ENCODE data around the gene SLC37A2. TPM values are rescaled to one million over a fixed set of nuclear protein-coding genes. Genes with fewer than 3 reads are reported as not detected.
A peak's percentile ranks its signal among the peaks of the same experiment; 100 is the strongest.

The SLC37A2 gene
- total and polyA plus RNA-seq, 2 experiments from 2014 or later: 0.98 to 1.0 TPM

- Histone ChIP-seq H3K36me3 (no peaks in the 10 kb centered on the region), H3K9me3 (ENCODE audit: low read depth) (no peaks in the 10 kb centered on the region), H3K27me3 (no peaks in the 10 kb centered on the region), H3K4me1 (ENCODE audit: low read depth) (peaks cover 4% of the 10 kb centered on the region), H3K27ac (no peak overlapping the region), H3K4me3 (no peak overlapping the region)
- TF ChIP-seq, protein P1, sequence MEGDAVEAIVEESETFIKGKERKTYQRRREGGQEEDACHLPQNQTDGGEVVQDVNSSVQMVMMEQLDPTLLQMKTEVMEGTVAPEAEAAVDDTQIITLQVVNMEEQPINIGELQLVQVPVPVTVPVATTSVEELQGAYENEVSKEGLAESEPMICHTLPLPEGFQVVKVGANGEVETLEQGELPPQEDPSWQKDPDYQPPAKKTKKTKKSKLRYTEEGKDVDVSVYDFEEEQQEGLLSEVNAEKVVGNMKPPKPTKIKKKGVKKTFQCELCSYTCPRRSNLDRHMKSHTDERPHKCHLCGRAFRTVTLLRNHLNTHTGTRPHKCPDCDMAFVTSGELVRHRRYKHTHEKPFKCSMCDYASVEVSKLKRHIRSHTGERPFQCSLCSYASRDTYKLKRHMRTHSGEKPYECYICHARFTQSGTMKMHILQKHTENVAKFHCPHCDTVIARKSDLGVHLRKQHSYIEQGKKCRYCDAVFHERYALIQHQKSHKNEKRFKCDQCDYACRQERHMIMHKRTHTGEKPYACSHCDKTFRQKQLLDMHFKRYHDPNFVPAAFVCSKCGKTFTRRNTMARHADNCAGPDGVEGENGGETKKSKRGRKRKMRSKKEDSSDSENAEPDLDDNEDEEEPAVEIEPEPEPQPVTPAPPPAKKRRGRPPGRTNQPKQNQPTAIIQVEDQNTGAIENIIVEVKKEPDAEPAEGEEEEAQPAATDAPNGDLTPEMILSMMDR (IDR thresholded peaks at IDR 0.05; ENCODE audit: low read depth, low read length): no peak
- no peak for DNase-seq (ENCODE audit: low read depth in 1 of 2, low spot score in 1 of 2)
Observed at GRCh38 chr11:125108469-125108868, 45.4 kb downstream of the SLC37A2 start.

GRCh38 chr11:125110506-125110905 is 47.4 kb downstream of the SLC37A2 start:
- H3K36me3 ChIP-seq: no peaks in the 10 kb centered on the region
- DNase-seq (ENCODE audit: low read depth in 1 of 2, low spot score in 1 of 2): no peak
- H3K9me3 ChIP-seq (ENCODE audit: low read depth): no peaks in the 10 kb centered on the region
- H3K27me3 ChIP-seq: no peaks in the 10 kb centered on the region
- peak overlapping the region; percentile 68 for H3K27ac ChIP-seq
- H3K4me1 ChIP-seq (ENCODE audit: low read depth): peaks cover 4% of the 10 kb centered on the region
- H3K4me3 ChIP-seq: peak overlapping the region; percentile 57
- TF ChIP-seq, protein P1 (IDR thresholded peaks at IDR 0.05; ENCODE audit: low read depth, low read length): no peak

GRCh38 chr11:125111001-125111342 is 47.9 kb downstream of the SLC37A2 start:
- Histone ChIP-seq H3K4me1 (ENCODE audit: low read depth) (peaks cover 4% of the 10 kb centered on the region), H3K4me3 (peak overlapping the region; percentile 57), H3K27ac (peak overlapping the region; percentile 68), H3K36me3 (no peaks in the 10 kb centered on the region), H3K27me3 (no peaks in the 10 kb centered on the region), H3K9me3 (ENCODE audit: low read depth) (no peaks in the 10 kb centered on the region)
- TF ChIP-seq, protein P1 (IDR thresholded peaks at IDR 0.05; ENCODE audit: low read depth, low read length): no peak
- peak in 1 of 2 donors; percentile 36 for DNase-seq (ENCODE audit: low read depth in 1 of 2, low spot score in 1 of 2)

DNA sequence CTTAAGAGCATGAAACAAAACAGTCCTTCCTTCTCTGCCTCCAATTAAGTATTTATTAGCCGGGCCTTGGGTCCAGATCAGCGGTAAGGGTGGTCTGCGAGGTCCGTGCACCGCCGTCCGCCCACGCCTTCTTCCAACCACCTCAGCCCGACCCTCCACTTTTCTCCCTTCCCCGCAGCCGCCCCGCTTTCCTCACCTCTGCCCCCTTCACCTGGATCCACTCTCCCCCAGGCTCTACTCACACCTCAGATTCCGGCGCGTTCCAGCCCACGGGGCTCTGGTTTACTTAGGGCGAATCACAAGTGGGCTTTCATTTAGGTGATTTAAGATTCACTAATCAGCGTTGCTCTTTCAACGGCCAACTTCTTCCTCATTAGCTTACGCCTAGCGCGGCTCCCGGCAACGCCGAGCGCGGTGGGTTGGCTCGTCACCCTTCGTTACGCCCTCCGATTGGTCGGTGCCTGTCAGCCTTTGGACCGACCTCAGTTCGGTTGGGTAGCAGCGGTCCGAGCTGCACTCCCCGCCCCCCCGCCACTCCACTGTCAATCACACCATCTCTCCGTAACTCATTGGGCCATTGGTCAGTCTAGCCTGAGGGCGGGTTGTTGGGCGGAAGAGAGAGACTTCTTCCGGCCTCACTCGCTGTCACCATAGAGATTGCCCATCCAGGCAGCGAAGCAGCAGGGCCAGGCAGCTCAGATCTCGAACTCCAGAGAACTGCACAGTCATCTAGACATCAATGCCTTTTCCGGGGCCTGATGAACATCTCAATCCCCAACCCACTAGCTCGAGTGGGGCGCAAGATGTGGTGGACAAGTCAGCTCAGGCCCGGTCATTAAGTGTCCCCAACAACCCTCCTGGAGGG is 48.5 kb downstream of the SLC37A2 start, which contains the start of gene TMEM218:
TMEM218 (minus strand) TSS at position 284 of the 865 bp plus-strand sequence. CDS start 9,385 bp downstream, outside the sequence.
- no peaks in the 10 kb centered on the region for H3K36me3 ChIP-seq
- TF ChIP-seq, protein P1 (IDR thresholded peaks at IDR 0.05; ENCODE audit: low read depth, low read length): no peak
- H3K4me3 ChIP-seq: peak within 1 kb of the TSS; percentile 57
- peaks cover 4% of the 10 kb centered on the region for H3K4me1 ChIP-seq (ENCODE audit: low read depth)
- no peaks in the 10 kb centered on the region for H3K9me3 ChIP-seq (ENCODE audit: low read depth)
- H3K27ac ChIP-seq: peak within 1 kb of the TSS; percentile 68
- no peaks in the 10 kb centered on the region for H3K27me3 ChIP-seq
- peak; percentile 98 to 100 for DNase-seq (ENCODE audit: low read depth in 1 of 2, low spot score in 1 of 2)

DNA sequence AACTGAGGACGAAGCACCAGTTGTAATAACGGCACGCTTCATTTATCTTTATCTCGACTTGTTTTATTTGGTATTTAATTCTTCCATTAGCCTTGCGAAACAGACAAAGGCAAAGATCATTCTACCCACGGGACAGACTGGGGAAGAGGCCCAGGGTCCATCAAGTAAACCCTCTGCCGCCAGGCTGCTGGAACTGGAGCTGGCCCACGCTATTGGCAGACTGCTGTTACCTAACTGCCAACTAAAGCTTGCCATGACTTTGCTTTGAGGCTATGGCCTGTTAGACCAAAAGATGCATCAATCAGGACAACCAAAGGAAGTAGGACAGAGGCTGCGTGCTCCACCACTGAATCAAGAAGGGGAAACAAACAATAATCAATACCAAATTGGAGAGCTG is 49.1 kb downstream of the SLC37A2 start:
- Histone ChIP-seq H3K36me3 (no peaks in the 10 kb centered on the region), H3K27me3 (no peaks in the 10 kb centered on the region), H3K4me1 (ENCODE audit: low read depth) (peaks cover 4% of the 10 kb centered on the region), H3K4me3 (peak overlapping the region; percentile 11), H3K27ac (no peak overlapping the region), H3K9me3 (ENCODE audit: low read depth) (no peaks in the 10 kb centered on the region)
- TF ChIP-seq, protein P1 (IDR thresholded peaks at IDR 0.05; ENCODE audit: low read depth, low read length): no peak
- DNase-seq (ENCODE audit: low read depth in 1 of 2, low spot score in 1 of 2): no peak

Data from cardiac muscle cell (in vitro differentiated cells and primary cell).